HG03575 (cell line): Measurements from ENCODE around the gene FADS6.

Source experiments
- ATAC-seq: cut with Tn5 transposase; IDR thresholded peaks from one replicate; pipeline ENCODE4 v1.9.1; 2021; ENCODE audit not compliant: unreplicated experiment, insufficient number of reproducible peaks, low FRiP score; ENCODE audit errors: extremely low read depth

Gene FADS6

DNA sequence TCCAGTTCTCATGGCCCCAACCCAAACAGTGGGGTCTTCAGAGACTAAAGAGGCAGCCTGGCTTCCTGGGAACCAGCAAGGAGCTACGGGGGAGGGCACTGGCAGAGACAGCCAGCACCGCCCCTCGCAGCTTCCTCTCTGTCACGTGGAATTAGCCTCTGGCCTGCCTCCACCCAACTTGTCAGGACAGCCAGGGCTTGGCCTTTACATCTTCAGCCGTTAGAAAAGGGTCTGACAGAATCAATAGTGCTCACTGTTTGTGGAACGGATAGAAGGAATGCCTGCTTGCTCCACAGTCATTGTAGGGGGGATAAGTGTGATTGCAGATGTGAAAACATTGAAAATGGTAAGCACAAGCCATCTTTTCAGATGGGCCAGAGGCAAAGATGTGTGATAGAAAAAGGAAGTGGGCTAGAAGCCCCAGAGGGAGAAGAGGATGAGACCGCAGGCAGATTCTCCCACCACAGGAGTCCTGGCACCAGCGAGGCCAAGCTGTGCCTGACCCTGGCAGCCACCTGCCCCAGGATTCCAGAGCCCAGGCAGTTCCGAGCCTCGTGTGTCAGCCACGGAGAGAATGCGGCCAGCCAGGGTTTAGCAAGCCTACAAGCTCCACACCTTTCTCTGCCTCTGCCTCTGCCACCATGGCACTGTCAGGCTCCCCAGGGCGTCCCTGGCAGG lies 52.3 kb downstream of the FADS6 start:
- no peak for ATAC-seq

DNA sequence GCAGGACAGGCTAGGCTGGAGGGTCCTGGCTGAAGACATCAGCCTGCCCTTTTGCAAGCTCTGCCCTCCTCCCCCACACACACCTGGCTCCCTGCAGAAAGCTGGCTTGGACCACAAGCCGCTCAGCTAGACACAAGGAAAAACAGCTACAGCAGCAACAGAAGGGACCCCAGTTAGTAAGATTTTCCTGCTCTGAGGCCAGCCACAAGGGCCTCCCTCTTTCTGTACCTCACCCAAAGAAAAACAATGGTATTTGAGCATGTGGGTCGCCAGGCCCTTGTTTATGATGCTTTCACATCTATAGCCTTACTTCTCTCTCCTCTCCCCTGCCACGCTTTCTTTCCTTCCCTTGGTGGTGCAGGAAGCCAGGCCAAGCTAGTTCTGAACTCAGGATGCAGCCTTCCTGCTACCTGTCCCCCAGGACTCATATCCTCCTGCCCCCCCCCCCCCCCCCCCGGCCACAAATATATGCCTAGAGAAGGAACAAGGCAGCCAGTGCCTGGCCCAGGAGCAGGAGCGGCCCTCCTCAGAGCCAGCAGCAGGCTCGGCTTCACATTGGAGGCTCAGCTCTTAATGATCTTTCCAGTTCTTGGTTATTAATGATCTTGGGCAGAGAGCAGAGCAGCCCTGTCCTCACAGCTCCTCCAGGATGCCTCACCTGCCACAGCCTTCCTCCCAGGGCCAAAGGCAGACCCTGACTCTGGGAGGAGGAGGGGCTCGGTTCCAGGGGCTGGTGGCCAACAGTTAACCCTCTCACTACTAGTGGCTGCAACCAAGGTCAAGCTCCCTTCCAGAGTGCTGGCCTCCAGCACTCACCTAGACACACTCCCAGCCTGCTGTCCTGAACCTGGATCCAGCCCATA lies 53.2 kb downstream of the FADS6 start:
- ATAC-seq, result no peak

DNA sequence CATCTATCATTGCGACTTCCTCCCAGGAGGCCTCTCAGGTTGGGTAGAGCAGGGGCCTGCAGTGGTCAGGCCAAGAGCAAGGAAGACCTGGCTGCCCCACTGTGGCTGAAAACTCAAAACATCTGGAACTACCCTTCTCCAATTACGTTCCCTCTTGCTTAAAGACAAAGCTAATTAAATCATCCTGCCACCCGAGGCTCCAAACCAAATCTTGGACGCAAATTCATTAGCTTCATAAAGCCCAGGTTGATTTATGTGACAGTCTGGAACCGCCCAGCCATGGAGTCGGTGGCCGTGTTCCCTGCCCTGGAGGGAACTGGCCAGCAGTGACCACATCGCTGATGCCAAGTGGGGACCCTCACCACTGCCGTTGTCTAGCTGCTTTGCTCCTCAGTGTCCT lies 55.2 kb downstream of the FADS6 start:
- ATAC-seq, result no peak

DNA sequence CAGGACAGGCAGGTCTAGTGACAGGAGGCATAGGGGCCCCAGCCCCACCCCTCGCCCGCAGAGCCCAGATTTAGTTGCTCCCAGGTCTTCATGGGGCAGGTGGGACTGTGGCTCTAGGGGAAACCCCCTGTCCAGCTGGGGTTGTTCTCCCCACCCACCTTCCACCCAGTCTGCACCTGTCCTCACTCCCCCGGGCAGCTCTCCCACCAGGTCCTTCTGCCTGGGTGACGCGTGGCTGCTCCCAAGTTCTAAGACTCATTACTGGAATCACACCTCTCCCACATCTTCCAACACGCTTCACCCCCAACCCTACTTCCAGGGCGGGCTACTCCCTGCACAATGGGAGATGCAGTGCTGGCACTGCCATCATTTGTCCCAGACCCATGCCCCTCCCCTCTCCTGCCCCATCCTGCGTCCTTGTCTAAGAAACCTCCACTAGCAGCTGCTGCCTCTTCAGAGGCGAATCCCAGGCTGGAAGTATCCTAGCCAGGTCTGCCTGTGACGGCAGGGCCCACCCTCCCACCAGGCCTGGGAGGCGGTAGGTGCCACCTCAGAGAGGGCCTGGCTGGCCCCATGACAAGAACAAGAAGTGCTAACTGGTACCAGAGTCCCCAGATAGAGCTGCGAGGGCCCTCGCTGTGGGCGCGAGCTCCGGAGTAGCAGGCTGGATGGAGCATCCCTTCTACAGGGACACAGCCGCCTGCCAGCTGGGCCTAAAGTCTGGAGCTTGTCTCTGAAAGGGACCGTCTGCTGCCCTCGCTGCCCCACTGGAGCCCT lies 56.6 kb downstream of the FADS6 start:
- no peak for ATAC-seq

DNA sequence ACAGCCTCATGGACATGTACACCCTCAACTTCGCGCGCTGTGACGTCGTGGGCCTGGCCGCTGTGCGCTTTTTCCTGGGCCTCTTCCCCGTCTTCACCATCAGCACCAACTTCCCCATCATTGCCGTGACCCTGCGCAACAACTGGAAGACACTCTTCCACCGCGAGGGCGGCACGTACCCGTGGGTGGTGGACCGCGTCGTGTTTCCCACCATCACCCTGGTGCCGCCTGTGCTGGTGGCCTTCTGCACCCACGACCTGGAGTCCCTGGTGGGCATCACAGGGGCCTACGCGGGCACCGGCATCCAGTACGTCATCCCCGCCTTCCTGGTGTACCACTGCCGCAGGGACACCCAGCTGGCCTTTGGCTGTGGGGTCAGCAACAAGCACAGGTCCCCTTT lies 57.2 kb downstream of the FADS6 start:
- ATAC-seq, result no peak

DNA sequence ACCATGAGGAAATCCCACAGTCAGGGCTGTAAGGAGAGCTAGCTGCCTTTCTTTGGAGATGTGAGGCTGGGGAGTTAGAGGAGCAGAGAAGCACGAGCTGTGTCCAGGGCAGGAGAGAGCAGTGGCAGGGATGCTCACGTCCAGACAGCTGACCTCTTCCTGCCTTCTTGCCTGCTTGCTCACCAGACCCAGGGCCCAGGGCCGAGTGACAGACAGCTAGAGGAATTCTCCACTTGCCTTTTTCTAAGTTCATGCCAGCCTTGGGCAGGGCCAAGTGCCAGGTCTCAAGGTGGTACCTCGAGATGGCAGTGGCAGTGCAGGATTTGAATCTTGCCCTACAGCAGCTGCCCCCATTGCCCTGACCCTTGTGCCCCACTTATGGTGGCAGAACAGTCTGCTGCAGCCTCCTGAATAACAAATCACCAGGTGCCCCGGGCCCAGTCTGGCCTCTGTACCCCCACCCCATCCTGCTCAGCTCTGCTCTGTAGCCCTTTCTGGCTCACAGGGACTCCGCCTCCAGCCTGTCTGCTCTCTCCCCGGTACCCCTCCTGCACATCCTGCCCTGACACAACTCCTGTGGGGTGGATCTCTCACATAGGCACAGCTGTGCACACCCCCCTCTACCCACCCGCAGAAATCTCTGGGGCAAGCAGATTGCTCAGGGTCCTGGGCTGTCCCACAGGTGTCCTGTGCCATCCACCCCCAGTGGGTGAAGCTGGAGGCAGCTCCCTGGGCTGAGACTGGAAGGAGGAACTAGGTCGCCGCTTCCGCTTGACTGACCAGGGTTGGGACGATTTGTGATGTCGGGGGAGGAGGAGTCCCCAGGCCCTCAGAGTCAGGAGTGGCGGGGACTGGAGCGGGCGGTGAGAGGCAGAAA lies 59.7 kb downstream of the FADS6 start:
- ATAC-seq, result no peak

DNA sequence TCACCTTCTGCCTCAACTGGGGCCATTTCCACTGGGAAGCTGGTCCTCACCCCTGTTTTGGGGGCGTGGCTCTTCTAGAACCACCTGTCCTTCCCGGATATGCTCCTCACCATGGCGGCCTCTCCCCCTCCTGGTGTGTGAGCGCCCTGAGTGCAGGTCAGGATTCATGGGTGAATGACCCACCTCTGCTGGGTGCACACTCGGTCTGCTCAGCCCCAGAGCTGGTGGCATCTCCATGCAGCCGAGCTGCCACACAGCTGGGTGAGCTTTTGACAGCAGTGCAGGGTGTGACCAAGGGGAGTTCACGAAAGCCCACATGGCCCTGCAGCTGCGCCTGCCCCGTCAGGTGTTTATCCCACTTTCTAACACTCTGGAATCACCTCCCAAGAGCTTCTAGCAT lies 61.0 kb downstream of the FADS6 start:
- ATAC-seq, result no peak

DNA sequence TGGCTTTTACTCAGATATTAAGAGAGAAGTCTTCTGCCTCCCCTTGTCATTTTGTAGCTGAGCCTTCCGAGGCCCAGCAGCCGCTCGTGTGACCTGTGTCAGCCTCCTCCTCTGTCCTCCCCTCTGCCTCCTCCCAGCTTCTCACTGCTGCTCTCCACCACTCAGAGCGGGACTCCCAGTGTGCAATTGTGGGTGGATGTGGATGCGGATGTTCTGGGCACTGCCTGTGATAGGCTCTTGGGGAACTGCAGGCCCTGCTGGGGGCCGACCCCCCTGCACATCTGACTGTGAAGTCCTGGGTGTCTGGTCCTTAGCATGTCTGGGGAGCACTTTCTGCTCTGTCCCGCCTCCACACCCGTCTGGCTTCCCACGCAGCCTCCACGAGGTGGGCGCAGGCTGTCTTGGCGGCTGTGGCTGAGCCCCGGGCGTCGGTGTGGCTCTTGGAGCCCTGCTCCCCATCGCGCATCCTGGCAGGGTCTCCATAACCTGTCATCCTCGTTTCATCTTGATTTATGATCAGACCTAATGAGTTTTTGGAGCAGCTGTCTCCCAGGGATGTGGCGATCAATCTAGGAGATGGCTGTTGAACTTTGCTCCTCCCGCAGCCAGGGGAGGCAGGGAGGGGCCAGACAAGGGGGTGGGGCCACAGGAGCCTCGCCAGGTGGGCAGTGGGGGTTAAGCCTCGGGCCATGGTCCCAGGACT lies 61.8 kb downstream of the FADS6 start:
- no peak for ATAC-seq

DNA sequence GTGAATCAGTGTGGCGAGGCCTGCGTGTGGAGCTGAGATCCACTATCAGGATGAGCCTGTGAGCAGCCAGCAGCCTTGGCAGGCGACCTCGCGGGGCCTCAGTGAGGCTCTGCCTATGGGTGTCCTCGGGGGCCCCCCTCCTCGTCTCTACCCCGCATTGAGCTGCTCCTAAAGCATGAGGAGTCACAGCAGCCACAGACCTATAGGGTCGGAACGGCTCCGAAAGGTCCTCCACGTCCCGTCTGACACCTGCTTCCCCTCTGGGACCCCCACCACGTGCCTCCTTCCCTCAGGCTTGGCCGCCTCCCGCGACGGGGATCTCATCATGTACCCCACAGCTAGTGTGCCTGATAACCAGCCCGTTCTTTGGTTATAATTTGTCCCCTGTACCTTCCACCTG lies 62.6 kb downstream of the FADS6 start:
- no peak for ATAC-seq

DNA sequence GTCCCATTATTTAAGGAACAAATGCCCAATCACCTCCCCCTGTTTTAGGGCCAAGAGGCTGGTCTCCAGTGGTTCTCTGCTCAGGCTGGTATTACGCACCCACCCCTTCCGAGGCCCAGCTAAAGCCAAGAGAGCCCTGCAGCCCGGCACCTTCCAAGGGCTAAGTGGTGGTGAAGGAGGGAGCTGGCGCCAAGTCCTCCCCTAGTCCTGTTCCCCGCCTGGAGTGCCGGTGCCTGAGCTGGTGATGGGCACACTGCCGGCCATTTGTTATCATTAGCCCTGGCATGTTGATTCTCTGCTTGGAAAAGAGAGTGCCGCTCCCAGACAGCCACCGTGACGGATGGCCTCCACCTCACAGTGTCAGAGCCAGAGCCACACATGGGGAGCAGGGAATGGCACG lies 65.6 kb downstream of the FADS6 start:
- no peak for ATAC-seq
